GM18951 (cell line): ENCODE data around the gene ERV3-1.
"Not testable (repeated sequence)": the region's sequence is repeated elsewhere in the genome, so short reads cannot be mapped to it uniquely, and the experiment has no call there.

Experiments
- POLR2A ChIP-seq: IDR thresholded peaks from 4 replicates; pipeline ENCODE4 v1.6.1; 2011; ENCODE audit warnings: mild to moderate bottlenecking; ENCODE audit not compliant: insufficient read length, insufficient read depth; ENCODE audit errors: extremely low read depth
- in situ Hi-C: fragments of 300-500 bp; cut with MboI; formaldehyde crosslinking; loops from one replicate; pipeline ENCODE4 v1.12.0; 2022; ENCODE audit warnings: low sequenced_read_pairs, mixed read lengths, inconsistent platforms; ENCODE audit not compliant: unreplicated experiment

The ERV3-1 gene

GRCh38 chr7:64959072-64959747, 47.3 kb downstream of the ERV3-1 start:
- no peak for TF ChIP-seq POLR2A
- in situ Hi-C loops, result no loop called here

GRCh38 chr7:64951250-64951848, 55.1 kb downstream of the ERV3-1 start:
- in situ Hi-C loops, result no loop called here
- TF ChIP-seq POLR2A, result no peak

- in situ Hi-C loops, result not testable (repeated sequence)
Observed at GRCh38 chr7:64950673-64951072, 55.8 kb downstream of the ERV3-1 start.

GRCh38 chr7:64948774-64949173, 57.7 kb downstream of the ERV3-1 start:
- in situ Hi-C loops, result not testable (repeated sequence)

- TF ChIP-seq POLR2A, result no peak
- in situ Hi-C loops, result no loop called here
Observed at GRCh38 chr7:64947252-64948000, 59.1 kb downstream of the ERV3-1 start.

- in situ Hi-C loops, result no loop called here
- no peak for TF ChIP-seq POLR2A
Observed at GRCh38 chr7:64946772-64947171, 59.7 kb downstream of the ERV3-1 start.

GRCh38 chr7:64945503-64946175, 60.8 kb downstream of the ERV3-1 start:
- in situ Hi-C loops, result no loop called here
- no peak for TF ChIP-seq POLR2A

GRCh38 chr7:64944667-64945502, 61.6 kb downstream of the ERV3-1 start:
- in situ Hi-C loops, result not testable (repeated sequence)
